ENCODE results near the gene CAPN5.
"Not testable (repeated sequence)": the region's sequence is repeated elsewhere in the genome, so short reads cannot be mapped to it uniquely, and the experiment has no call there.

Gene CAPN5

GRCh38 chr11:77044356-77044755 lies 22.4 kb upstream of the CAPN5 start:
- DNase-seq: no peak

- DNase-seq: no peak
These were observed 21.9 kb upstream of the CAPN5 start for GRCh38 chr11:77044886-77045285.

DNA sequence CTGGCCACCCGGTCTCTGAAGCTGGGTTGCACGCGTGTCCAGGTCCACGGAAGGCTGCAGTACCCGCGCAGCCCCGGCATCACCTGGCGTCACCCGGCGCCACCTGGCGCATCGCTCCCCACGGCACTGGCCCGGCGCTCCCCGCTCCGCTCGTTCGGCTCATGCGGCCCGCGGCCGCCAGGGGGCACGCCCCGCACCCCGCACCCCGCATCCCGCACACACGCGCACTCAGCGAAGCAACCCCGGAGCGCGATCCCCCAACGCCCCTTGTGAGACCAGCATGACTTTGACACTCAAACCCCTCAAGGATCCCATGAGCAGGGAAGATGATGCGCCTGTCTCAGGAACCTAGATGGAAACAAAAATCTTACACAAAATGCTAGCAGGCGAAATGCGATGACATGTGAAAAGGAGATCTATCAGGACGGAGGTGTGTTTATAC lies 20.7 kb upstream of the CAPN5 start:
- DNase-seq: peak; percentile 45

- DNase-seq: peak; percentile 77
These were observed 19.5 kb upstream of the CAPN5 start for GRCh38 chr11:77047007-77047927.

GRCh38 chr11:77047928-77048446 lies 18.8 kb upstream of the CAPN5 start:
- DNase-seq: not testable (repeated sequence)

DNA sequence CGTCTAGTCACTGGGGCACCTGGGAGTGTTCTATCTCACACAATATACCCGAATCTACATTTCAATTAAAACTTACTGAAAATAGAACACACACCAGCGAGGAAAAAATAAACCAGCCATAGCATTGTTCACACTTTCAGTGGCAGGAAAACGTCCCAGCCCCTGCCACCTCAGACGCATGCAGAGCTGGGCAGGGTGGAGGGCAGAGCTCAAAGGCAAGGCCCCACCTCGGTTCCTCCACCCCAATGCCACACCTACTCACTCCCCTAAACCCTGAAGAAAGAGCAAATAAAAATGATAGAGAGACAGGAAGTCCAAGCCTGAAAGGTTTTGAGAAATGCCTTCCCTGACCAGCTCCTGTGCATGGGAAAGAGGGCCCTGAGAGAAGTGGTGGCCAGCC lies 17.7 kb upstream of the CAPN5 start:
- DNase-seq: no peak

GRCh38 chr11:77051511-77051910 lies 15.3 kb upstream of the CAPN5 start:
- no peak for DNase-seq

GRCh38 chr11:77052518-77052917 lies 14.3 kb upstream of the CAPN5 start:
- no peak for DNase-seq

DNA sequence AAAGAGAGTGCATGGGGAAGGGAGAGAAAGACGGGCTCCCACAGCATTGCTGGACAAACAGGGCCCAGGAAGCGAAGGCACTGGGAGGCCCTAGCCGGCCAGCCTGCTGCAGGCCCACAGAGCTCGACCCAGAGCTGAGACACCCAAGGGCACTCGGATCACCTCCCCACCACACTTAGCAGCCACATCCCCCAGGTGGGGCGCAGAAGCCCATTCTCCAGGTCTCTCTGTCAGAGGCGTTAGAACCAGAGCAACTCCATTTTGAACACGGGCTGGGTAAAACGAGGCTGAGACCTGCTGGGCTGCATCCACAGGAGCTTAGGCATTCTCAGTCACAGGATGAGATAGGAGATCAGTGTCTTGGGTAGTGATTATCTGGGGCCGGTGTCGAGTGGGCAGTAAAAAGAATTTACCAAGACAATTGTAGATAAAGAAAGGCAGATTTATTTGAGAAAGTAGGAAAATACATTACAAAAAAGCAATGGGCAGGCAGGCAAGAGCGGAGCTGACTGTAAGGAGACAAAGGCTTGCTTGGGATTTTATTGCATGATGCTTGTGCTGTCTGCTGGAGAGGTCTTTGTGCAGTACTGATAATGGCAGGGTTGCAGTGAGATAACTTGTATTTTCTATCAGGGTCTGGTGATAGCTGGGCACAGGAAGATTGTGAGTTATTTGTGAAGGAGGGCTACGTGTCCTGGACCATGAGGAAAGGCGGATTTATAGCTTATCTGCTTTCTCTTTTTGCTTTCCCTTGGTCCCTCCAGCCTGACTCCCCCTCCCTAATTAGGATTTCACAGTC lies 13.4 kb upstream of the CAPN5 start:
- no peak for DNase-seq

- no peak for DNase-seq
These were observed 12.7 kb upstream of the CAPN5 start for GRCh38 chr11:77054084-77054483.

DNA sequence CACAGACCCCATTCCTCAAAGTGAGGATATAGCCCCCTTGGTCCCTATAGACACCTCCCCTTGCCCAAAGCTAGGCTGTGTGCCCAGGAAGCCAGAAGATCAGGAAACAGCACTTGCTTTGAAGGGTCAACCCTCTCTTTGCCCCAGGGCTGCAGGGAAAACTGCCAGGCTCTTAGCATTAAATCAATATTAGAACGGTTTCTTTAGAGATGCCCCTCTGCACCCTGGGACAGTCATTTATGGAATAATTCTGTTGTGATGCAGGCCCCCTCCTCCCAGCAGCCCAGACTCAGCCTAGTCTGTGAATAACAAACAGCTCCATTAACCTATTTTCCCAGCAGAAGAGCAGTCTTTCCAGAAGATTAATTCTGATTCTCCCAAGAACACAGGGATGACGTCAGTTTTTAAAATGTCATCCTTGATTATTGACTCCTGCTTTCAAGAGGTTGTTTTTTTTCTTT lies 11.6 kb upstream of the CAPN5 start:
- no peak for DNase-seq

DNA sequence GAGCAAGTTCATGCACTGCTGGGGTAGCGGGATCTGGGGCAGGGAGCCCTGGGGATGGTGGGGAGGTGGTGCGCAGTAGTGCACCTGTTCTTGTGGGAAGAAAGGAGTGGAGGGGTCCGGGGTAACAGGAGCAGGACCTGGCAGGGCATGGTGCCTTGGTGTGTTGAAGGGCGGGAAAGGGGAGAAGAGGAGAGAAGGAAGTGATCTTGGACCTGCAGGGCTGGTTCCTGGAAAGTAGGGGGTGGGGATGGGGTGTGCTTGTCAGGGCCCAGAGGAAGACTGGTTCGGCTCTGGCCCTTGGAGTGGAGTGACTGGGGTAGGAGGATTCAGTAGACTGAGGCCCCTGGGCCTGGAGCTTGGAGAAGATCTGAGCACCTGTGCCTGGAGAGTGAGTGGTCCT lies 10.9 kb upstream of the CAPN5 start:
- DNase-seq: no peak

- DNase-seq: no peak
These were observed 9.9 kb upstream of the CAPN5 start for GRCh38 chr11:77056814-77057402.

DNA sequence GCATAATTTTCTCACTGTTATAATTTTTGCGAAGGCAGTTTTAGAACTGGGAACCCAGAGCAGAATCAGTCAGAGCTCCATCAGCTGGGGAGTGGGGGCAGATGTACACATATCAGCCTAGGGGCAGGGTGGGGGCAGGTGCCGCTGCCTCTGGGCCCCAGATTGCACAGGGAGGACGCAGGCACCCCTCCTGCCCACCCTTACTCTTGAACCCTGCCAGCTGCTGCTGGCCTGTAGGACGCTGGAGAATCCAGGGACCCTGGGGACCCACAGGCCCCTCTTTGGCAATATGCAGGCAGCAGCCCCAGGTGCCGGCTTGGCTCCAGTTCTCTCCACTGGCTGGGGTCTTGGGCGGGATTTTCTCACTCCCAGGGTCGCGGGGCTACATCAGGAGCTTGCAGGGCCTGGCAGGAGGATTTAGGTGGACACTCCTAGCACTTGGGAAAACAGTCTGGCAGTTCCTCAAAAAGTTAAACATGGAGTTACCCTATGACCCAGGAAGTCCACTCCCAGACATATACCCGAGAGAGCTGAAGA lies 8.8 kb upstream of the CAPN5 start:
- DNase-seq: no peak

DNA sequence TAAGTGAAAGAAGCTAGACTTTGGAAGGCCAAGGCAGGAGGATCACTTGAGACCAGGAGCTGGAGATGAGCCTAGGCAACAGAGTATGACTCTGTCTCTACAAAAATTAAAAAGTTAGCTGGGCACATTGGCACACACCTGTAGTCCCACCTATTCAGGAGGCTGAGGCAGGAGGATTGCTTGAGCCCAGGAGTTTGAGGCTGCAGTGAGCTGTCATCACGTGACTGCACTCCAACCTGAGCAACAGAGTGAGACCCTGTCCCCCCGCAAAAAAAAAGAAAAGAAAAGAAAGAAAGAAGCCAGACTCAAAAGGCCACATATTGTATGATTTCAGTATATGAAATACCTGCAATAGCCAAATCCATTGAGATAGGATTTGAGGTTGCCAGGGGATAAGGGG lies 7.9 kb upstream of the CAPN5 start:
- DNase-seq: no peak

DNA sequence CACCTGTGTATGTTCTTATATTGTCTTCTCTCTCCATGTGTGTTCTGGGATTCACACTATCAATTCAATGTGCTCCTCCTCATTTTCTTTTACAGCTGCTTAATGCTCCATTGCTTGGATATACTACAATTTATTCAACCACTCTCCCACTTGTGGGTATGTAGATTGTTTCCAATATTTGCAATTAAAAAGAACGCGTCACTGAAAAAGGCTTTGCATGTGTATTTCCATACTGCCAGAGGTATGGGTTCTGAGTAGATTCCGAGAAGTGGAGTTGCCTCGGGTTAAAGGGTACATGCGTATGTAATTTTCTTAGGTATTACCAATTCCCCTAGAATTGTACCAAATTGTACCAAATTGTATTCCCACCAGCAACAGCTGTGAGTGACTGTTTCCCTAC lies 7.0 kb upstream of the CAPN5 start:
- DNase-seq: no peak

- no peak for DNase-seq
These were observed 6.5 kb upstream of the CAPN5 start for GRCh38 chr11:77060234-77060633.

DNA sequence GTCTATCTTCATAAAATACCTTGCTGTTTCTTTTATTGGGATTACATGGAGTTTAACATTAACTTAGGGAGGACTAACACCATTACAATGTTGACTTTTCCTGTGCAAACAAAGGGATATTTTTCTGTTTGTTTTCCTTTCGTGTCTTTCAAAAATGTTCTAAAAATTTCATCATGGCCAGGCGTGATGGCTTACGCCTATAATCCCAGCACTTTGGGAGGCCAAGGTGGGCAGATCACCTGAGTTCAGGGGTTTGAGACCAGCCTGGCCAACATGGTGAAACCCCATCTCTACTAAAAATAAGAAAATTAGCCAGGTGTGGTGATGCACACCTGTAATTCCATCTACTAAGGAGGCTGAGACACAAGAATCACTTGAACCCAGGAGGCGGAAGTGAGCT lies 5.5 kb upstream of the CAPN5 start:
- DNase-seq: not testable (repeated sequence)

DNA sequence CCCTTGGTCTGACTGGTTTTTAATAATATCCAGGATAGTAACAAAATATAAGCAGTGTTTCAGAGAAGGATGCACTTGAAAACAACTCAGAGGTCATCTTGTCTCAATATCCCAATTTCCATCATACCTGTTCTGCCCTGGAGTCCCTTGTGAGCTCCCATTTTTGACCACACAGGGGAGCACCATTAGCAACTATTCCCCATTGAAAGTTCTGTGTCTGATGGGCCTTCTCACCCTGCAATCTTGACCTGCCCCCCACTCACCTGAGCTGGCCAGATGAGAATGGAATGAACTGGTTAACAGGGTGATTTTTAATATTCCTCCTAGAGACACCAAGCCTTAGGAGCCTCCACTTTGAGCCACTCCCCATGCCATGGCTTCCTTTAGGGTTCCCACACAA lies 3.8 kb upstream of the CAPN5 start:
- no peak for DNase-seq

DNA sequence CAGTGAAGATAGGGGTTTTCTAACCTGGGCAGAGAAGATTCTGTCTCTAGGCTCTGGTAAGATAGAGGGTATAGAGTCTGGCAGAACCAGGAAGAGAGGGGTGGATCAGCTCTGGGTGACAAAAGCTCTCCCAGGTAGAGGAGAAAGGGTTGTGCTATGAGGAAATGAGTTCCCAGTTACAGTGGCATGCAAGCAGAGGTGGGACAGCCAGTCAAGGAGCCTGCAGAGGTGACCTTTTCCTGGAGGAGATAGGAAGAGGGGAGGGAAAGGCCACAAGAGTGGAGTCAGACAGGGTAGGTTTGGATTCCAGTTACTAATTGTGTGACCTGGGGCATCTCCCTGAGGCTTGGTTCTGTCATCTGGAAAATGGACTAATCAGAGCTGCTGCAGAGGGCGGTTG lies 3.4 kb upstream of the CAPN5 start:
- no peak for DNase-seq

GRCh38 chr11:77063861-77064260 lies 2.9 kb upstream of the CAPN5 start:
- DNase-seq: no peak

DNA sequence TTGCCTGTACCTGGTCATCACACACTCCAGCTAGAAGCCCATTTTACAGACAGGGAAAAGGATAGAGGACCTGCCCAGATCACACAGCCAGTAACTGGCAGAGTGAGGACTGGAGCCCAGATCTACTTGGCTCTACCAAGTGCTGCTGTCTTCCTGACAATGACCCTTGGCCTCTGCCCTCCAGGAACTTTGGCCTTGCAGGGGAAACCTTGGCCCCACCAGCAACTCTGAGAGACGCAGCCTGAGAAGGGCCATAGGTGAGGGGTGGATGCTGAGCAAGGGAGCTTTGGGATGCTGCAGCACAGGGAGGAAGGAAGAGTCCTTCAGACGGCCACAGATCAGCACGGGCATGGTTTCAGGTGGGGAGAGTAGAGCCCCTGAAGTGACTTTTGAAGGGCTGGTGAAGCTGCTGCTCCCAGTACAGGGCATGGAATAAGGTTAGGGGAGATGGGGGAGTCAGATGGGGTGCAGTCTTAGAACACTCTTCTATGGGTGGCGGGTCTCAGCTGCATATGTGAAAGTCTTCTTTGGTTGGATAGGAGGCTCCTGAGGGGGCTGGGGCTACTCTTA lies 2.0 kb upstream of the CAPN5 start:
- no peak for DNase-seq

GRCh38 chr11:77065878-77066228 lies 918 bp upstream of the CAPN5 start:
- DNase-seq: no peak

All from effector CD8-positive, alpha-beta T cell (primary cell).